Body of pancreas (tissue), 4 donors: ENCODE measurements around the gene LSM4.

Source experiments
- CTCF ChIP-seq, 7 experiments: fragments of 450-650 bp in 4 of 7; fragments of 200-600 bp in 3 of 7; sonication (generic) in 3 of 7; IDR thresholded peaks; one replicate each; pipeline ENCODE4 v1.5.1; 2016 to 2019; ENCODE audit warnings: antibody characterized with exemption in 7 of 7
- POLR2A ChIP-seq, 3 donors: fragments of 450-650 bp; IDR thresholded peaks; one replicate each; pipeline ENCODE4 v1.6.1; 2016; ENCODE audit warnings: antibody characterized with exemption in 3 of 3, mild to moderate bottlenecking in 2 of 3

GRCh38 chr19:18283338-18283737 is 39.5 kb downstream of the LSM4 start:
- TF ChIP-seq CTCF (IDR thresholded peaks at IDR 0.05) (no peak), POLR2A (IDR thresholded peaks at IDR 0.05) (peak in 1 of 3 donors; percentile 8)
